Activated CD4-positive, alpha-beta T cell treated with anti-CD3 and anti-CD28 coated beads for 24 hours (primary cell): ENCODE measurements around the gene ACSM6.
"Not testable (repeated sequence)": the region's sequence is repeated elsewhere in the genome, so short reads cannot be mapped to it uniquely, and the experiment has no call there.

Experiments
- DNase-seq, 2 donors: peaks; one replicate each; pipeline ENCODE4 v3.0.0-alpha.2; 2020; ENCODE audit warnings: low read depth in 2 of 2

Gene ACSM6

GRCh38 chr10:95193944-95194343 is at the start of gene ACSM6:
ACSM6 (plus strand) TSS chr10:95194238; CDS start chr10:95194486, 248 bp downstream.
- DNase-seq = no peak

GRCh38 chr10:95168694-95169093 is 25.3 kb upstream of the ACSM6 start:
- DNase-seq = no peak

- no peak for DNase-seq
Measured at GRCh38 chr10:95169522-95169921, 24.5 kb upstream of the ACSM6 start.

- no peak for DNase-seq
Measured at GRCh38 chr10:95170790-95171189, 23.2 kb upstream of the ACSM6 start.

- DNase-seq = no peak
Measured at GRCh38 chr10:95171336-95171735, 22.7 kb upstream of the ACSM6 start.

GRCh38 chr10:95172851-95173250 is 21.2 kb upstream of the ACSM6 start:
- DNase-seq = no peak

- DNase-seq = no peak
Measured at GRCh38 chr10:95176101-95176500, 17.9 kb upstream of the ACSM6 start.

- DNase-seq = no peak
Measured at GRCh38 chr10:95177429-95177828, 16.6 kb upstream of the ACSM6 start.

GRCh38 chr10:95178266-95178665 is 15.8 kb upstream of the ACSM6 start:
- no peak for DNase-seq

GRCh38 chr10:95178797-95179196 is 15.2 kb upstream of the ACSM6 start:
- DNase-seq = no peak

GRCh38 chr10:95181726-95182125 is 12.3 kb upstream of the ACSM6 start:
- DNase-seq = no peak

- DNase-seq = peak; percentile 48 to 69
Measured at GRCh38 chr10:95183271-95184230, 10.5 kb upstream of the ACSM6 start.

GRCh38 chr10:95187617-95188016 is 6.4 kb upstream of the ACSM6 start:
- no peak for DNase-seq

- DNase-seq = no peak
Measured at GRCh38 chr10:95188593-95188992, 5.4 kb upstream of the ACSM6 start.

GRCh38 chr10:95196046-95196445 is 2.0 kb downstream of the ACSM6 start:
- DNase-seq = no peak

- DNase-seq = no peak
Measured at GRCh38 chr10:95201736-95202135, 7.7 kb downstream of the ACSM6 start.

GRCh38 chr10:95202865-95203264 is 8.8 kb downstream of the ACSM6 start:
- DNase-seq = not testable (repeated sequence)

GRCh38 chr10:95208702-95209391 is 14.8 kb downstream of the ACSM6 start:
- DNase-seq = no peak

- DNase-seq = no peak
Measured at GRCh38 chr10:95209509-95210127, 15.6 kb downstream of the ACSM6 start.

- no peak for DNase-seq
Measured at GRCh38 chr10:95211606-95212279, 17.7 kb downstream of the ACSM6 start.

GRCh38 chr10:95214369-95214768 is 20.3 kb downstream of the ACSM6 start:
- DNase-seq = no peak

GRCh38 chr10:95214793-95215192 is 20.8 kb downstream of the ACSM6 start:
- DNase-seq = no peak
